Measurements from ENCODE around the gene NUMB. TPM values are rescaled to one million over a fixed set of nuclear protein-coding genes. Genes with fewer than 3 reads are reported as not detected.
"Not testable (repeated sequence)": the region's sequence is repeated elsewhere in the genome, so short reads cannot be mapped to it uniquely, and the experiment has no call there.

Gene NUMB
- total RNA-seq, 2 donors from 2014 or later, result 45.1 to 55.0 TPM

- Mint-ChIP-seq H3K27me3 (no peaks in the 10 kb centered on the region), H3K9me3 (no peaks in the 10 kb centered on the region), H3K36me3 (ENCODE audit: low read depth) (peaks cover 10% of the 10 kb centered on the region), H3K4me3 (no peak overlapping the region), H3K4me1 (no peaks in the 10 kb centered on the region), H3K27ac (no peak overlapping the region)
- ATAC-seq (replicated peaks), result no peak
Measured at GRCh38 chr14:73333031-73333430, 125.3 kb downstream of the NUMB start.

DNA sequence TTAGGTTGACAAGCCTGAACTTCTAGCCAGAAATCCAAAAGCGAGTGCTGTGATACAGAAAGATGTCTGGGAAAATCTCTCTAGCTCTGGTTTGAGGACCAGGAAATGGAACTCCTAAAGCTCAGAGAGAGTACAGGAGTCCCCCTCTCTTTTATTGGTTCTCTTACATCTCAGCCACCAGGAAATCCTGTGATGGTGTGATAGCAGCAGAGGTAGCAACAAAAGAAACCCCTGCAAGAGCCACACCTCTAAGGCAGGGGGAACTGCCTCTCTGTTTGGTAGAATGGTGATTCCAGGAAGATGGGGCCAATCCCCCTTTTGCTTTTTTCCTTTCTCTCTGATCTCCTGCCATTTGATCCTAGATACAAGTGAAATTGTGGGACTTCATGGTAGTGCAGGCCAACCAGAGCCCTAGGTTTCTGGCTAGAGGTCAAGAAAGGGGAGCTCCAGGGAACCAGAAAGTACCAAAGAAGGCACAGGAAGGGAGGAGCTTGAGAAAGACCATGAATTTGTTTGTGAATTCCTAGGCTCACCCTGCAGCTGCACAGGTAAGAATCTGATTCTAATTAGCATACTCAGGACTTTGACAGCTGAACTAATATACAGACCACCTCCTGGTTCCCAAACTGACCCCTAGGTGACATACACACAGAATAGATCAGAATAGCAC, 132.6 kb downstream of the NUMB start:
- no peaks in the 10 kb centered on the region for H3K9me3 Mint-ChIP-seq
- H3K27ac Mint-ChIP-seq, result peak overlapping the region; percentile 75
- ATAC-seq (replicated peaks), result peak; percentile 40
- H3K27me3 Mint-ChIP-seq, result no peaks in the 10 kb centered on the region
- H3K4me3 Mint-ChIP-seq, result peak overlapping the region; percentile 26
- peaks cover 14% of the 10 kb centered on the region for H3K36me3 Mint-ChIP-seq (ENCODE audit: low read depth)
- peaks cover 20% of the 10 kb centered on the region for H3K4me1 Mint-ChIP-seq

- no peak for ATAC-seq (replicated peaks)
- Mint-ChIP-seq H3K4me3 (peak overlapping the region; percentile 26), H3K27ac (peak overlapping the region; percentile 75), H3K27me3 (no peaks in the 10 kb centered on the region), H3K4me1 (peaks cover 20% of the 10 kb centered on the region), H3K9me3 (no peaks in the 10 kb centered on the region), H3K36me3 (ENCODE audit: low read depth) (peaks cover 14% of the 10 kb centered on the region)
Measured at GRCh38 chr14:73325063-73325462, 133.3 kb downstream of the NUMB start.

- no peak for ATAC-seq (replicated peaks)
- peaks cover 18% of the 10 kb centered on the region for H3K36me3 Mint-ChIP-seq (ENCODE audit: low read depth)
- H3K27me3 Mint-ChIP-seq, result no peaks in the 10 kb centered on the region
- peak overlapping the region; percentile 26 for H3K4me3 Mint-ChIP-seq
- H3K4me1 Mint-ChIP-seq, result peaks cover 20% of the 10 kb centered on the region
- no peaks in the 10 kb centered on the region for H3K9me3 Mint-ChIP-seq
- peak overlapping the region; percentile 10 for H3K27ac Mint-ChIP-seq
Measured at GRCh38 chr14:73324533-73324932, 133.8 kb downstream of the NUMB start.

GRCh38 chr14:73323896-73324399, 134.4 kb downstream of the NUMB start:
- peaks cover 23% of the 10 kb centered on the region for H3K36me3 Mint-ChIP-seq (ENCODE audit: low read depth)
- H3K9me3 Mint-ChIP-seq, result no peaks in the 10 kb centered on the region
- H3K4me1 Mint-ChIP-seq, result peaks cover 20% of the 10 kb centered on the region
- no peaks in the 10 kb centered on the region for H3K27me3 Mint-ChIP-seq
- H3K4me3 Mint-ChIP-seq, result no peak overlapping the region
- ATAC-seq (replicated peaks), result no peak
- peak overlapping the region; percentile 10 for H3K27ac Mint-ChIP-seq

DNA sequence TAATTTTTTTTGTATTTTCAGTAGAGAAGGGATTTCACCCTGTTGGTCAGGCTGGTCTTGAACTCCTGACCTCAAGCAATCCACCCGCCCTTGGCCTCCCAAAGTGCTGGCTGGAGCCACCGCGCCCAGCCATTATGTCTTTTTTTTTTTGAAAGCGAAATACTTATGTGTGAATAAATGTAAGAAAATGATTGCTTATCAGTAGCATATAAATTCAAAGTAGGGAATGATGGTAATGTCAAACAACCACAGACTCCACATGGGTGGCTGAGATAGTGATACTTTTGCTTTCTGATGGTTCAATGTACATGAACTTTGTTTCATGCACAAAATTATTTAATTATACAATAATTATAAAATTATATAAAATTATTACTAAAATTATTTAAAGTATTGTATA, 145.2 kb downstream of the NUMB start:
- no peak overlapping the region for H3K27ac Mint-ChIP-seq
- H3K9me3 Mint-ChIP-seq, result no peaks in the 10 kb centered on the region
- H3K36me3 Mint-ChIP-seq (ENCODE audit: low read depth), result peaks cover 1% of the 10 kb centered on the region
- H3K4me3 Mint-ChIP-seq, result no peak overlapping the region
- peaks cover 6% of the 10 kb centered on the region for H3K4me1 Mint-ChIP-seq
- no peaks in the 10 kb centered on the region for H3K27me3 Mint-ChIP-seq
- ATAC-seq (replicated peaks), result no peak

- no peaks in the 10 kb centered on the region for H3K9me3 Mint-ChIP-seq
- H3K27ac Mint-ChIP-seq, result no peak overlapping the region
- no peak overlapping the region for H3K4me3 Mint-ChIP-seq
- peaks cover 6% of the 10 kb centered on the region for H3K4me1 Mint-ChIP-seq
- no peak for ATAC-seq (replicated peaks)
- H3K27me3 Mint-ChIP-seq, result no peaks in the 10 kb centered on the region
- peaks cover 4% of the 10 kb centered on the region for H3K36me3 Mint-ChIP-seq (ENCODE audit: low read depth)
Measured at GRCh38 chr14:73312687-73313086, 145.7 kb downstream of the NUMB start.

DNA sequence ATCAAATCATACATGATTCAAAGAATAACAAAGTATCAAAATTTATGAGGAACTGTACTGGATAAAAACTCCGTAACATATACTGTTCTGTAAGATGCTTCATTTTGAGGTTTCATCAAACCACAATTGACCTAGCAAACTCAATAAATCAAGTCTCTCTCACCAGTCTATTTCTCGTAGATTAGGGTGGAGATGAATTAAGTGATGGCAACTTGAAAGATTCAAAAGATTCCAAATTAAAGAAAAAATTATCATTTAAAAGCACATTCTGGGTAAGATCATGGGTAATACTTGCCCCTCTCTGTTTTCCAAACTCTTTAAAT, 146.7 kb downstream of the NUMB start:
- peaks cover 4% of the 10 kb centered on the region for H3K36me3 Mint-ChIP-seq (ENCODE audit: low read depth)
- H3K27ac Mint-ChIP-seq, result no peak overlapping the region
- peak overlapping the region; percentile 55 for H3K4me3 Mint-ChIP-seq
- peaks cover 6% of the 10 kb centered on the region for H3K4me1 Mint-ChIP-seq
- peak; percentile 48 for ATAC-seq (replicated peaks)
- H3K9me3 Mint-ChIP-seq, result no peaks in the 10 kb centered on the region
- H3K27me3 Mint-ChIP-seq, result no peaks in the 10 kb centered on the region

- not testable (repeated sequence) for ATAC-seq (replicated peaks); H3K27ac Mint-ChIP-seq; H3K4me1 Mint-ChIP-seq; H3K36me3 Mint-ChIP-seq (ENCODE audit: low read depth); H3K4me3 Mint-ChIP-seq; H3K9me3 Mint-ChIP-seq; H3K27me3 Mint-ChIP-seq
Measured at GRCh38 chr14:73309207-73309606, 149.1 kb downstream of the NUMB start.

GRCh38 chr14:73307261-73307660, 151.1 kb downstream of the NUMB start:
- H3K27me3 Mint-ChIP-seq, result no peaks in the 10 kb centered on the region
- H3K4me1 Mint-ChIP-seq, result peaks cover 6% of the 10 kb centered on the region
- peaks cover 4% of the 10 kb centered on the region for H3K36me3 Mint-ChIP-seq (ENCODE audit: low read depth)
- ATAC-seq (replicated peaks), result no peak
- no peak overlapping the region for H3K27ac Mint-ChIP-seq
- no peak overlapping the region for H3K4me3 Mint-ChIP-seq
- no peaks in the 10 kb centered on the region for H3K9me3 Mint-ChIP-seq

GRCh38 chr14:73305499-73305898, 152.8 kb downstream of the NUMB start:
- H3K27ac Mint-ChIP-seq, result no peak overlapping the region
- no peaks in the 10 kb centered on the region for H3K9me3 Mint-ChIP-seq
- no peak overlapping the region for H3K4me3 Mint-ChIP-seq
- H3K36me3 Mint-ChIP-seq (ENCODE audit: low read depth), result peaks cover 4% of the 10 kb centered on the region
- no peaks in the 10 kb centered on the region for H3K4me1 Mint-ChIP-seq
- no peak for ATAC-seq (replicated peaks)
- no peaks in the 10 kb centered on the region for H3K27me3 Mint-ChIP-seq

DNA sequence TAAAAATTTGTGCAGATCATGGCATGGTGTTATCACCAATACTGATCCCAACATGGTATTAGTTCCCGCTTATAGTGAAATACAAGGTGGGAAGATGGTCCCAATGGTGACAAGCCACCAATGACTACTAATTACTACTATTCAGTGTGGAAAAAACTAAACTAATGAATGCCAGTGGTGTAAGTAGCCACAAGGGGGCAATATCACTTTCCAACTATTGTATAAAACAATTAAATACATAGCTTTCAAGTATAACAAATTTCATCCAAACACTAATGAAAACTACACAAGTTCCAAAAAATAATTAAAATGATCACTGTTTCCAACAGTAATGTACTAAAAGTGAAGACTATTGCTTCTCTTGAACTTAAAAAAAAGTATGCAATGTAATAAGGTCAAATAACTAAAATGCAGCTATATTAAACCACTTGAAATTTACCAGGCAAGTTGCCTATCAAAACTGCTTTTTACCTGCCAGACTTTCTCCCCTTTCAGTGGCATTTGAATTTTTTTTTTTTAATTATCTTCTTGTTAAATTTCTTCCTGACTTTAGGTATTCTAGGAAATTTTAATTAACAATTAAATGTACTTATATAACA, 163.0 kb downstream of the NUMB start:
- no peak overlapping the region for H3K4me3 Mint-ChIP-seq
- peaks cover 41% of the 10 kb centered on the region for H3K36me3 Mint-ChIP-seq (ENCODE audit: low read depth)
- no peak overlapping the region for H3K27ac Mint-ChIP-seq
- no peaks in the 10 kb centered on the region for H3K9me3 Mint-ChIP-seq
- peaks cover 21% of the 10 kb centered on the region for H3K4me1 Mint-ChIP-seq
- ATAC-seq (replicated peaks), result no peak
- no peaks in the 10 kb centered on the region for H3K27me3 Mint-ChIP-seq

DNA sequence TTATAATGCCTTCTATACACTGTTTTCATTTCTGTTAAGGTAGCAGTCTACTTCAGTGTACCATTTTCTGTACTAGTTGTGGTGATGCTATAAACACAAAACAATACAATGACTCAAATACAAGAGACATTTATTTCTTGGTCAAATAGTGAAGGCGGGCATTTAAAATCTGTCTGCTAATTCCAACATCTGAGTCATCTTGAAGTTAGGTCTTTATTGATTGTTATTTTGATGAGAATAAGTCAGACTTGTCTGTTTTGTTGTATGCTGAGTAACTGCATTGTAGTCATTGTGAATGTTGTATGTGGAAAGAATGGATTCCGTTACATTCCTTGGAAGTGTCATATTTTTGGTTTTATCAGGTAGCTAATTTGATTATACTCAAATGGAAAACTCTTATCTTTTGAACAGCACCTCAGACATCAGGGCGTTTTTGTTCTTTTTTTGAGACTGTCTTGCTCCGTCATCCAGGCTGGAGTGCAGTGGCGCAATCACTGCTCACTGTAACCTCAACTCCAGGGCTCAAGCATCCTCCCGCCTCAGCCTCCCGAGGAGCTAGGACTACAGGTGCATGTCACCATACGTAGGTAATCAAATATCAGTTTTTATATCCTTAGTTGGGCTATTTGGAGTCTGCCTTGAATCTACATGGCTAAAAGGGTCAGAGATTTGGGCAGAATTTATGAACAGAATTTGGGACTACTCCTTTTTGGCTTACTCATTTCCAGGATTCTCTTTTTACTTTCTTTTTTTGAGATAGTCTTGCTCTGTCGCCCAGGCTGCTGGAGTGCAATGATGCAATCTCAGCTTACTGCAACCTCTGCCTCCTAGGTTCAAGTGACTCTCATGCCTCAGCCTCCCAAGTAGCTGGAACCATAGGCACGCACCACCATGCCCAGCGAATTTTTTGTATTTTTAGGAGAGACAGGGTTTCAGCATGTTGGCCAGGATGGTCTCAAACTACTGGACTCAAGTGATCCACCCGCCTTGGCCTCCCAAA, 164.3 kb downstream of the NUMB start:
- Mint-ChIP-seq H3K4me3 (no peak overlapping the region), H3K36me3 (ENCODE audit: low read depth) (peaks cover 53% of the 10 kb centered on the region), H3K4me1 (peaks cover 32% of the 10 kb centered on the region), H3K27ac (no peak overlapping the region), H3K27me3 (no peaks in the 10 kb centered on the region), H3K9me3 (no peaks in the 10 kb centered on the region)
- no peak for ATAC-seq (replicated peaks)

GRCh38 chr14:73290279-73290678, 168.1 kb downstream of the NUMB start:
- Mint-ChIP-seq H3K9me3 (no peaks in the 10 kb centered on the region), H3K36me3 (ENCODE audit: low read depth) (peaks cover 73% of the 10 kb centered on the region), H3K4me3 (peak overlapping the region; percentile 40), H3K27ac (peak overlapping the region; percentile 47), H3K27me3 (no peaks in the 10 kb centered on the region), H3K4me1 (peaks cover 36% of the 10 kb centered on the region)
- ATAC-seq (replicated peaks), result peak; percentile 74

Data from activated T-helper 17 cell treated with anti-CD3 and anti-CD28 coated beads, Interleukin-2, amount 50 U/mL, for 72 hours (primary cell).